ENCODE results near the gene OR56B4.
"Not testable (repeated sequence)": the region's sequence is repeated elsewhere in the genome, so short reads cannot be mapped to it uniquely, and the experiment has no call there.

Gene OR56B4, protein sequence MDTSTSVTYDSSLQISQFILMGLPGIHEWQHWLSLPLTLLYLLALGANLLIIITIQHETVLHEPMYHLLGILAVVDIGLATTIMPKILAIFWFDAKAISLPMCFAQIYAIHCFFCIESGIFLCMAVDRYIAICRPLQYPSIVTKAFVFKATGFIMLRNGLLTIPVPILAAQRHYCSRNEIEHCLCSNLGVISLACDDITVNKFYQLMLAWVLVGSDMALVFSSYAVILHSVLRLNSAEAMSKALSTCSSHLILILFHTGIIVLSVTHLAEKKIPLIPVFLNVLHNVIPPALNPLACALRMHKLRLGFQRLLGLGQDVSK

DNA sequence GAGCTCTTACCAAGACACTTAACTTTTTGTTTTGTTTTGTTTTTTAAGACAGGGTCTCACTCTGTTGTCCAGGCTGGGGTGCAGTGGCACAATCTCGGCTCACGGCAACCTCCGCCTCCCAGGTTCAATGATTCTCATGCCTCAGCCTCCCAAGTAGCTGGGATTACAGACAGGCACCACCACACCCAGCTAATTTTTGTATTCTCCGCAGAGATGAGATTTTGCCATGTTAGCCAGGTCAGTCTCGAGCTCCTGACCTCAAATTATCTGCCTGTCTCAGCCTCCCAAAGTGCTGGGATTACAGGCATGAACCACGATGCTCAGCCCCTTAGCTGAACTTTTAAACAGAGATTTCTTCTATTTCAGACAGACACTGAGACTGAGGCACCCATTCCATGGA lies at the start of gene OR56B4:
TSS of gene OR56B4 (plus strand) at position 301 of the 400 bp plus-strand sequence. CDS start at position 396, 95 bp downstream.
- not testable (repeated sequence) for H3K4me1 ChIP-seq, H3K9me3 ChIP-seq, H3K27ac ChIP-seq, H3K4me3 ChIP-seq, H3K36me3 ChIP-seq, H3K9ac ChIP-seq, H3K27me3 ChIP-seq, H3K4me2 ChIP-seq, H4K20me1 ChIP-seq

DNA sequence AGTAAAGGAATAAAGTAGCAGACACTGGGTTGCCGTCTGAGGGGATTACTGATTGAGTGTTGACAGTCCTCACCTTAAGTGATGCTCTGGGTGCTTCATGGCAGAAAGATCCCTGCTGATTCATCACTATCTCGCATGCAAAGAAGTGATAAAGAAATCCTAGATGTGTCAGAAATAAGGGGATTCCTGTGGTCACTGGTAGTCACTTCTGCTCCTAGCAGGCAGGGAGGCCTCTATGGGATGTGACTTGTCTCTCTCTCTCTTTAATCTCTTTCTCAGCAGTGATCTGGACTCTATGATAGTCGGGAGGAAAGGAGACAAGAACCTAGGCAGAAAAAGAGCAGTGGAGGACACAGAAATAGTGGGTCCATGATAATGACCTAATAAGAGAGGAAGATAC lies 46.0 kb upstream of the OR56B4 start:
- Histone ChIP-seq H3K27me3 (no peaks in the 10 kb centered on the region), H3K36me3 (no peaks in the 10 kb centered on the region), H3K4me3 (no peak overlapping the region), H3K4me1 (no peaks in the 10 kb centered on the region), H4K20me1 (no peaks in the 10 kb centered on the region), H3K4me2 (no peak overlapping the region), H3K9ac (no peak overlapping the region), H3K27ac (no peak overlapping the region), H3K9me3 (no peaks in the 10 kb centered on the region)
- TF ChIP-seq Cebpa-rat (IDR thresholded peaks at IDR 0.05), result no peak

DNA sequence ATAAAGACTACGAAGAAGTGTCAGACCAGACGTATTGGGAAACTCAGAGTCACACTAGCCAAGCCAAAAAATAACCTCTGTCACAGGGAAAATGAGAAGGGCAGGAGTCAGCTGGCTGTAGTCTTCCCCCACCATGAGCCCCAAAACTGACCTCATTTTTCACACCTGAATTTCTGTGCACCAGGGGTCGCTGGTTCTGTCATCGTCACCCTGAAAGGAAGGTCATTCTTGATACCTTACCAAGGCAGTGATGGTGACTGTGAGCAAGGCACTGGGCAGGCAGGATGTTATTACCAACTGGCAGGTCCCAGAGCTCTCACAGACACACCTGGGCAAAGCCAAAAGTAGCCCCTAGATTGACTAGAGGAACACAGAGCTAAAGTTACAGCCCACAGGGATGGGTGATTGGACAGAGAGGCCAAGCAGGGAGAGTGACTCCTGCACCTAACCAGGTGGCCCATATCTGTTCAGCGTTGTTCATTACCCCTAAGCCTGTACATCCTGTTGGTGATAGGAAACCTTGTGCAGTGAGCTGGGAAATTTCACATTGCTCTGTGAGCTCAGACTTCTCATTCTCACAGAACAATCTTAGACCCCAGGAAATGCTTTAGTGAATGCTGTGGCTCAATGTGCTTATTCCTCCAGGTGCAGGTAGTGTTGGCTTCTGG lies 44.7 kb upstream of the OR56B4 start:
- H3K9me3 ChIP-seq, result no peaks in the 10 kb centered on the region
- no peak for TF ChIP-seq Cebpa-rat (IDR thresholded peaks at IDR 0.05)
- no peaks in the 10 kb centered on the region for H3K4me1 ChIP-seq
- no peaks in the 10 kb centered on the region for H3K36me3 ChIP-seq
- no peaks in the 10 kb centered on the region for H4K20me1 ChIP-seq
- H3K27ac ChIP-seq, result no peak overlapping the region
- no peak overlapping the region for H3K9ac ChIP-seq
- no peak overlapping the region for H3K4me2 ChIP-seq
- H3K4me3 ChIP-seq, result no peak overlapping the region
- H3K27me3 ChIP-seq, result no peaks in the 10 kb centered on the region

DNA sequence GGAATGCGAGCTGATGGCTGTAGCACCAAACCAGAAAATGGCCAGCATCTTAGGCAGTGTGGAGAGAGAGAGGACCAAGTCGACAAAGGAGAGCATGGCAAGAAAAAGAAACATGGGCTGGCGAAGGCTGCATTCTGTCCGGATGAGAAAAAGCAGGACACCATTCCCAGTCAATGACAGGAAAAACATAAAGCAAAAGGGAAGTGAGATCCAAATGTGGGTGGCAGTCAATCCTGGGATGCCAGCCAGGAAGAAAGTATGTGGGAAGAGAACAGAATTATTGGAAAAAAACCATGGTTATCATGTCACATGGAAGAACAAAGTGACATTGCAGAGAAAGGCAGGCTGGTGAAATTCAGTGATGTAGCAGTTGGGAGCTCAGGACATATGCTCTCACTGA lies 40.0 kb upstream of the OR56B4 start:
- Histone ChIP-seq H3K4me3 (no peak overlapping the region), H3K9ac (no peak overlapping the region), H4K20me1 (no peaks in the 10 kb centered on the region), H3K4me2 (no peak overlapping the region), H3K36me3 (no peaks in the 10 kb centered on the region), H3K4me1 (no peaks in the 10 kb centered on the region), H3K27me3 (no peaks in the 10 kb centered on the region), H3K9me3 (no peaks in the 10 kb centered on the region), H3K27ac (no peak overlapping the region)
- TF ChIP-seq Cebpa-rat (IDR thresholded peaks at IDR 0.05), result no peak

DNA sequence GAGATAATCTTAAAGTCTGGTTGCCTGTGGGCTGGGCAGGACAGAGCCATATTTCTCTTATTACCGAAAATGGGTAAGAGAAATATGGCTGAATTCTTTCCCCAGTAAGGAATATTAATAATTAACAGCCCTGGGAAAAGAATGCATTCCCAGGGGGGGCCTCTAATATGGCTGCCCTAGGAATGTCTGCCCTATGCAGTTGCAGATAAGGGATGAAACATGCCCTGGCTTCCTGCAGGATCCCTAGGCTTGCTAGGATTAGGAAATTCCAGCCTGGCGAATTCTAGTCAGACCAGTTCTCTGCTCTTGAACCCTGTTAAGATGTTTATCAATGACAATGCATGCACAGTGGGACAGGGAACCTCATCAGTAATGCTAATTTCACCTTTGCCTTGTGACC lies 31.0 kb upstream of the OR56B4 start:
- H3K4me3 ChIP-seq, H3K27ac ChIP-seq, H3K9ac ChIP-seq, H4K20me1 ChIP-seq, H3K36me3 ChIP-seq, H3K4me2 ChIP-seq, H3K27me3 ChIP-seq, H3K4me1 ChIP-seq: not testable (repeated sequence)
- H3K9me3 ChIP-seq, result peaks cover 18% of the 10 kb centered on the region

DNA sequence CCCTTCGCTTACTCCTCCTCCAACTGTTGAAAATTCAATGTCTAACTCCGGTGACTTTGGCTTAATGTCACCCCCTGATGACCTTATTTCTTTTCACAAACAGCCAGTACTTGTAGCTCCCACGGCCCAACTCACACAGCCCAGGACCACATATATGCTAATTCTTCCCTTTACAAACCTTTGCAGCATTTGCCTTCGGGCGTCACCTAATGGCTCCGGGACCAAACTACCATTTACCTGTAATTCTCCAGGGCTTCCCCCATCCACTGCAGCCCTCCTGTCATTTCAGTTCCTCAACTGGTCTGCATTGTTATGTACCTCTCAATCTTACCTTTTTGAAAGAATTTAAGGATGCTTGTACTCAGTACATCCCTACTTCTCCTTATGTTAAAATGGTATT lies 29.8 kb upstream of the OR56B4 start:
- Histone ChIP-seq H4K20me1 (no peaks in the 10 kb centered on the region), H3K27me3 (no peaks in the 10 kb centered on the region), H3K4me2 (no peak overlapping the region), H3K36me3 (no peaks in the 10 kb centered on the region), H3K9ac (no peak overlapping the region), H3K4me3 (no peak overlapping the region), H3K4me1 (no peaks in the 10 kb centered on the region), H3K9me3 (peaks cover 18% of the 10 kb centered on the region), H3K27ac (no peak overlapping the region)
- no peak for TF ChIP-seq Cebpa-rat (IDR thresholded peaks at IDR 0.05)

DNA sequence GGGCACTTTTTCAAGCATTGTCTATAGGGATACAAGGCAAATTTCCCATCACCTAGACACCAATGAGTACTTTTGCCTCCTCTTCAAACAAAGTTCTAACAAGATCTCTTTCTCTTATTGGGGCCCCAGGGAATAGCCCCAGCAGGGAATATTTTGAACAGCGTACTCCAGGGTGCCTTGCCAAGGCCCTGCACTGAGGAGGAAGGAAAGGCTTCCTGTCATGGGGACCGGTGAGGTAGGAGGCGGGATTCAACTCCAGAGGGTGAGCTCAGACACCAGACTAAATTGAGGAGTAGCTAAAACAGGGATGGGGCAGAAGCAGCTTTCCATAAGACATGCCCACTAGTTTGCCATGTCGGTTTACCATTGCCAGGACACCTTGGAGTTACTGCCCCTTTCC lies 28.0 kb upstream of the OR56B4 start:
- no peak overlapping the region for H3K4me3 ChIP-seq
- H3K9me3 ChIP-seq, result peaks cover 18% of the 10 kb centered on the region
- H3K4me1 ChIP-seq, result no peaks in the 10 kb centered on the region
- no peaks in the 10 kb centered on the region for H3K36me3 ChIP-seq
- H3K27me3 ChIP-seq, result no peaks in the 10 kb centered on the region
- H3K9ac ChIP-seq, result no peak overlapping the region
- TF ChIP-seq Cebpa-rat (IDR thresholded peaks at IDR 0.05), result no peak
- no peaks in the 10 kb centered on the region for H4K20me1 ChIP-seq
- no peak overlapping the region for H3K4me2 ChIP-seq
- H3K27ac ChIP-seq, result no peak overlapping the region

DNA sequence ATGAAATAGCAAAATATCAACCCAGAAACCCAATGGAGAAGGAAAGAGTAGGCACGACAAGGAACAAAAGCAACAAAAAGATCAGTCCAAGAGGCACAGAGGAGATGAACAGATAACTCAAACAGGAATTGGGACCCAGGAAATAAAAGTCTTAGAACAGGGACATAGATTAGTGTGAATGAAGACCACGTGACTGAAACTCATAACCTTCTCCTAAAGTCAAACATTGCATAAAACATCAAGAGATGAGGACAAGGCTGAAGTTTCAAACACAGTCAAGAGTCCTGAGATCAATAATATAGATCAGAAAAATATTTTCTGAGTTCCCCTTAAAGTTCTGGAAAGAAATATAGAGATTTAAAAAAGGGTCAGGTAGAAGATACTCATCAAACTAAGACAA lies 24.4 kb upstream of the OR56B4 start:
- no peak for TF ChIP-seq Cebpa-rat (IDR thresholded peaks at IDR 0.05)
- no peaks in the 10 kb centered on the region for H3K4me1 ChIP-seq
- no peaks in the 10 kb centered on the region for H3K27me3 ChIP-seq
- H3K4me3 ChIP-seq, result no peak overlapping the region
- no peaks in the 10 kb centered on the region for H3K36me3 ChIP-seq
- no peak overlapping the region for H3K9ac ChIP-seq
- no peak overlapping the region for H3K4me2 ChIP-seq
- no peaks in the 10 kb centered on the region for H4K20me1 ChIP-seq
- H3K9me3 ChIP-seq, result no peaks in the 10 kb centered on the region
- H3K27ac ChIP-seq, result no peak overlapping the region

DNA sequence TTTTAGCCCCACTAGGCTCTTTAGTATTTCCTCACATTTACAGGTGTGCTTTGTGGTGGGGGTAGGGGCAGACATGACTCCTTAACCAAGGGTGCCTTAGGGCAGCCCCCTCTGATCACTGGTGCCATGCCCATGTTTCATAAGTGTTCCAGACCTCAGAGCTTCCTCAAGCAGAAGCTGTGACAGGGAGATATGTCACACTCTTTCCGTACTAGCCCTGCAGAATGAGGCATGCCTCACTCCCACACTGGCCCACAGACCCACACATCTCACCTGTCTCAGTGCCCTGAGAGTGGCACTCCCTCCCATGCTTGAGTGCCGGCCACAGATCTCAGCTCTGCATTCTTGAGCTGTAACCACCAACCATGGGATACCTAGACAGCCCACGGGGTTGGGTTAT lies 22.9 kb upstream of the OR56B4 start:
- no peak overlapping the region for H3K9ac ChIP-seq
- H3K27me3 ChIP-seq, result no peaks in the 10 kb centered on the region
- no peaks in the 10 kb centered on the region for H4K20me1 ChIP-seq

DNA sequence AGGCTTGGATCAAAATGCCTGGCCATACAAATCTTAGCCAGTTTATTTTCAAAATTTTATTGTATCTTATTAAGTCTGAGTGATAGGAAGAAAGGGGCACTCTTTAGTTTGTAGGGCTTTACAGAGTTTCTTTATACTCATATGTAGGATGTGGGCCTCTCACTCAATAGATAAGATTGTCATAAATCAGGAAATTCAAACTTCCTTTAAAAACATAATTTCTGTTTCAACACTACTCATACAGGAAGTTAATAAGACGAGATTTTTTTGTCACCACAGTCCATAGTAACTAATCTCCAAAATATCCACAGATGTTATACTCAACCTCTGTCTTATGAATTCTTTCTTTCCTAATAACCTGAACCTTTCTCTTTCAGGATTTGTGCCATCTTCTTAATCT lies 13.3 kb upstream of the OR56B4 start:
- Histone ChIP-seq H3K4me2 (peak overlapping the region; percentile 31), H3K9ac (no peak overlapping the region), H3K4me1 (peaks cover 31% of the 10 kb centered on the region), H3K36me3 (no peaks in the 10 kb centered on the region), H3K27ac (no peak overlapping the region), H3K9me3 (peaks cover 8% of the 10 kb centered on the region), H3K4me3 (no peak overlapping the region), H4K20me1 (no peaks in the 10 kb centered on the region), H3K27me3 (no peaks in the 10 kb centered on the region)
- TF ChIP-seq Cebpa-rat (IDR thresholded peaks at IDR 0.05), result no peak

More for the DNA sequence above, 22.9 kb upstream of the OR56B4 start:
- H3K36me3 ChIP-seq, result no peaks in the 10 kb centered on the region
- no peaks in the 10 kb centered on the region for H3K4me1 ChIP-seq
- H3K4me2 ChIP-seq, result no peak overlapping the region
- H3K27ac ChIP-seq, result no peak overlapping the region
- no peak for TF ChIP-seq Cebpa-rat (IDR thresholded peaks at IDR 0.05)
- H3K4me3 ChIP-seq, result no peak overlapping the region
- H3K9me3 ChIP-seq, result no peaks in the 10 kb centered on the region

Data from BLaER1 (cell line).